Measurements from ENCODE around the gene LRRIQ4. TPM values are rescaled to one million over a fixed set of nuclear protein-coding genes. Genes with fewer than 3 reads are reported as not detected.

The LRRIQ4 gene
- total RNA-seq, 3 donors from 2014 or later (not counting 1 experiment from before 2014, with no cell fraction given), result not detected

DNA sequence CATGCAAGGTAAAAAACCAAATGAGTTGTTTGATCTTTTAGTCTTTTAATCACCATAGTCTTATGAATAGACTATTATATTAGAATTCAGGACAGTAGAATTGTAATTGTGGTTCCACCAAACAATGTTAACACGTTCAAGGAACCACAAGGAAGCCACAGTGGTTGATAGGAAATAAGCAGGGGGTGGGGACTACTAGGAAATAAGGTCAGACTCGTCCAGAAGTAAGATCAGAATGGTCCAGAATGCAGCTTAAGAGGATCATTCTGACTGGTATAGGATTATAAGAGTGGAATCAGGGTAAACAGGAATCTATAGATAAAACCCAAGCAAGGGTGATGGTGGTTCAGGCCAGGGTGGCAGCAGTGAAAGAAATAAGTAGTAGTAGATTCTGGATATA lies 31.9 kb upstream of the LRRIQ4 start:
- Mint-ChIP-seq H3K4me1 (peaks cover 40% of the 10 kb centered on the region in 2 donors), H3K27me3 (ENCODE audit: low read depth in 2 of 2) (no peaks in the 10 kb centered on the region), H3K9me3 (no peaks in the 10 kb centered on the region), H3K27ac (peak overlapping the region; percentile 41 to 77), H3K36me3 (peaks cover 28% of the 10 kb centered on the region), H3K4me3 (peak overlapping the region; percentile 72)
- no peaks in the 10 kb centered on the region for H3K9me3 ChIP-seq (ENCODE audit: control insufficient read depth, insufficient read depth, low read length)
- no peak overlapping the region for H3K4me3 ChIP-seq (ENCODE audit: low read length)
- H3K4me1 ChIP-seq (ENCODE audit: control insufficient read depth, insufficient read depth, low read length), result peaks cover 6% of the 10 kb centered on the region
- intact Hi-C loops (cut with micrococcal nuclease), result no loop called here
- ATAC-seq (peak; percentile 24 to 67 (median 53)), DNase-seq (no peak)
- H3K27ac ChIP-seq (ENCODE audit: low read length), result no peak overlapping the region
- TF ChIP-seq, protein P1, sequence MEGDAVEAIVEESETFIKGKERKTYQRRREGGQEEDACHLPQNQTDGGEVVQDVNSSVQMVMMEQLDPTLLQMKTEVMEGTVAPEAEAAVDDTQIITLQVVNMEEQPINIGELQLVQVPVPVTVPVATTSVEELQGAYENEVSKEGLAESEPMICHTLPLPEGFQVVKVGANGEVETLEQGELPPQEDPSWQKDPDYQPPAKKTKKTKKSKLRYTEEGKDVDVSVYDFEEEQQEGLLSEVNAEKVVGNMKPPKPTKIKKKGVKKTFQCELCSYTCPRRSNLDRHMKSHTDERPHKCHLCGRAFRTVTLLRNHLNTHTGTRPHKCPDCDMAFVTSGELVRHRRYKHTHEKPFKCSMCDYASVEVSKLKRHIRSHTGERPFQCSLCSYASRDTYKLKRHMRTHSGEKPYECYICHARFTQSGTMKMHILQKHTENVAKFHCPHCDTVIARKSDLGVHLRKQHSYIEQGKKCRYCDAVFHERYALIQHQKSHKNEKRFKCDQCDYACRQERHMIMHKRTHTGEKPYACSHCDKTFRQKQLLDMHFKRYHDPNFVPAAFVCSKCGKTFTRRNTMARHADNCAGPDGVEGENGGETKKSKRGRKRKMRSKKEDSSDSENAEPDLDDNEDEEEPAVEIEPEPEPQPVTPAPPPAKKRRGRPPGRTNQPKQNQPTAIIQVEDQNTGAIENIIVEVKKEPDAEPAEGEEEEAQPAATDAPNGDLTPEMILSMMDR (IDR thresholded peaks at IDR 0.05), result no peak
- WGBS (ENCODE audit: insufficient coverage), result 8% methylated on average over 2 of the region's 2 CpGs
- H3K36me3 ChIP-seq (ENCODE audit: control insufficient read depth, insufficient read depth, low read length), result peaks cover 88% of the 10 kb centered on the region
- H3K27me3 ChIP-seq (ENCODE audit: control insufficient read depth, insufficient read depth, low read length), result no peaks in the 10 kb centered on the region

DNA sequence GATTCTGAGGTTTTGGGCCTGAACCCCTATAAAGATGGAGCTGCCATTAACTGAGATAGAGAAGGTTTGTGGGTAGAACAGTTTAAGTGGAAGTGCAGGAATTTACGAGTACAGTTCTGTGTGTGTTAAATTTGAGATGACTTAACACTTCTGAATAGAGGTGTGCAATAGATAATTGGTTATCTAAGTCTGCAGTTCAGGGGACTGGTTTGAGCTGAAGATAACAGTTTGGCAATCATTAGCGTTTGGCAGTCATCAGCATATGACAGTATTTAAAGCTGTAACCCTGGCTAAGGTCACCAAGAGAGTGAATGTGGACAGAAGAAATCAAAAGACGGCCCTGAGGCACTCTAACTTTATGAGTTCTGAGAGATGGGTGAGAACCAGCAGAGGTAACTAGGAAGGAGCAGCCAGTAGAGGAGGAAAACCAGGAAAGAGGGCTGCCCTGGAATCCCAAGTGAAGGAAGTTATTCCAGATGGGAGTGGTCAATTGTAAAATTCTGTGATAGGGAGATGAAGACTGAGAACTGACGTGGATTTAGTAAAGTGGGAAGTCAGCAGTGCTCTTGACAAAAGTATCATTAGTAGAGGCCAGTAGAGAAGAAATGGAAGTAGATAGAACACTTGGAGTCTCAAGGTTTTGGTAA lies 31.3 kb upstream of the LRRIQ4 start:
- peak overlapping the region; percentile 72 for H3K4me3 Mint-ChIP-seq

DNA sequence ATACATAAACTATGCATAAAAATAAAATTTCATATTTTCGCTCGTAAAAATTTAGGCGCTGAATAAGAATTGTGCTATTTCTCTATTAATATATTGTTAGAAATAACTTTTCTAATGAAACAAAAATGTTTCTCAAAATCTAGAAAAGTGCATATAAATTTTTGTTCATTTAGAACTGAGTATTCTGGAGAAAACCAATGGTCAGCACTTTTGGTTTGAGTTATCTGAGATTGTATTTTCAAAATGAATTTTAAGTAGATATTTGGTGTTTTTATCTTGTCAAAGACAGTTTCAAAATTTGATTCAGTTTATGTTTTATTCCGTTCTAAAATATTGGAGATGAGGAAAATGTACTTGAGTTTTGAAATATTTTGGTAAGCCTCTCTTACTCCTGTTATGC lies 25.6 kb upstream of the LRRIQ4 start:
- Mint-ChIP-seq H3K27me3 (ENCODE audit: low read depth in 2 of 2) (no peaks in the 10 kb centered on the region), H3K9me3 (no peaks in the 10 kb centered on the region), H3K27ac (no peak overlapping the region), H3K4me1 (peaks cover 5 to 11% of the 10 kb centered on the region in 2 donors), H3K4me3 (no peak overlapping the region), H3K36me3 (peaks cover 16% of the 10 kb centered on the region)
- no peaks in the 10 kb centered on the region for H3K9me3 ChIP-seq (ENCODE audit: control insufficient read depth, insufficient read depth, low read length)
- no CpG with 5 or more reads among the region's 4 CpGs for WGBS (ENCODE audit: insufficient coverage)
- H3K36me3 ChIP-seq (ENCODE audit: control insufficient read depth, insufficient read depth, low read length), result peaks cover 58% of the 10 kb centered on the region
- TF ChIP-seq, protein P1 (IDR thresholded peaks at IDR 0.05), result no peak
- no peak overlapping the region for H3K27ac ChIP-seq (ENCODE audit: low read length)
- no peaks in the 10 kb centered on the region for H3K27me3 ChIP-seq (ENCODE audit: control insufficient read depth, insufficient read depth, low read length)
- DNase-seq (no peak), ATAC-seq (no peak)
- no peak overlapping the region for H3K4me3 ChIP-seq (ENCODE audit: low read length)
- intact Hi-C loops (cut with micrococcal nuclease), result no loop called here
- no peaks in the 10 kb centered on the region for H3K4me1 ChIP-seq (ENCODE audit: control insufficient read depth, insufficient read depth, low read length)

More for the DNA sequence above, 31.3 kb upstream of the LRRIQ4 start:
- no peak overlapping the region for H3K4me3 ChIP-seq (ENCODE audit: low read length)
- TF ChIP-seq, protein P1 (IDR thresholded peaks at IDR 0.05), result no peak
- Mint-ChIP-seq H3K27ac (peak overlapping the region; percentile 41 to 77), H3K4me1 (peaks cover 40% of the 10 kb centered on the region in 2 donors), H3K27me3 (ENCODE audit: low read depth in 2 of 2) (no peaks in the 10 kb centered on the region), H3K36me3 (peaks cover 34% of the 10 kb centered on the region), H3K9me3 (no peaks in the 10 kb centered on the region)
- H3K36me3 ChIP-seq (ENCODE audit: control insufficient read depth, insufficient read depth, low read length), result peaks cover 88% of the 10 kb centered on the region
- H3K9me3 ChIP-seq (ENCODE audit: control insufficient read depth, insufficient read depth, low read length), result no peaks in the 10 kb centered on the region
- intact Hi-C loops (cut with micrococcal nuclease), result no loop called here
- H3K27ac ChIP-seq (ENCODE audit: low read length), result no peak overlapping the region
- H3K4me1 ChIP-seq (ENCODE audit: control insufficient read depth, insufficient read depth, low read length), result peaks cover 6% of the 10 kb centered on the region
- H3K27me3 ChIP-seq (ENCODE audit: control insufficient read depth, insufficient read depth, low read length), result no peaks in the 10 kb centered on the region
- ATAC-seq (peak in 2 of 3 donors; percentile 28 to 49), DNase-seq (no peak)
- WGBS (ENCODE audit: insufficient coverage), result 80% methylated on average over 4 of the region's 4 CpGs

DNA sequence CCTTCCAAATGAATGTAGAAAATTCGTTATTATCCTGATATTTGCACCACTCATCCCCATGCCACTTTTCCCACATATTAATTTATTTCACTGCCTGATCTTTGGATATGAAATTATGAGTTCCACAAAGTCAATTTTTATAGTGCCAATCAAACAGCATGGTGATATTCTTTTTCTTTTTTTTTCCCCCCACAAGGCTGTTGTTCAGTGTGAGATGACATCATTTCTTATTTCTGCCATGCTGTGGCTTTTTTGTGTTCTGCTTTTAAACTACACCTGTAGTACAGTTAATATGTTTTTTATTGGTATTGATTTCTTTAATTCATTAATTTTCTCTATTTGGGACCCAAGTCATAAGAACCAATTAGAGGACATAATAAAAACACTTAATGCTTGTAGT lies 24.9 kb upstream of the LRRIQ4 start:
- no peaks in the 10 kb centered on the region for H3K27me3 ChIP-seq (ENCODE audit: control insufficient read depth, insufficient read depth, low read length)
- ATAC-seq (no peak), DNase-seq (no peak)
- TF ChIP-seq, protein P1 (IDR thresholded peaks at IDR 0.05), result no peak
- peaks cover 5 to 13% of the 10 kb centered on the region in 2 donors for H3K4me1 Mint-ChIP-seq
- intact Hi-C loops (cut with micrococcal nuclease), result no loop called here
- H3K27ac Mint-ChIP-seq, result no peak overlapping the region
- no peak overlapping the region for H3K4me3 Mint-ChIP-seq
- H3K9me3 Mint-ChIP-seq, result no peaks in the 10 kb centered on the region
- H3K36me3 ChIP-seq (ENCODE audit: control insufficient read depth, insufficient read depth, low read length), result peaks cover 54% of the 10 kb centered on the region
- no peaks in the 10 kb centered on the region for H3K27me3 Mint-ChIP-seq (ENCODE audit: low read depth in 2 of 2)
- H3K9me3 ChIP-seq (ENCODE audit: control insufficient read depth, insufficient read depth, low read length), result no peaks in the 10 kb centered on the region
- peaks cover 16% of the 10 kb centered on the region for H3K36me3 Mint-ChIP-seq
- no peak overlapping the region for H3K27ac ChIP-seq (ENCODE audit: low read length)
- H3K4me1 ChIP-seq (ENCODE audit: control insufficient read depth, insufficient read depth, low read length), result no peaks in the 10 kb centered on the region
- WGBS (ENCODE audit: insufficient coverage), result no CpG with 5 or more reads among the region's 1 CpG
- H3K4me3 ChIP-seq (ENCODE audit: low read length), result no peak overlapping the region
